Epithelial cell of esophagus (primary cell): Measurements from ENCODE around the gene GGA2.
"Not testable (repeated sequence)": the region's sequence is repeated elsewhere in the genome, so short reads cannot be mapped to it uniquely, and the experiment has no call there.

Source experiments
- DNase-seq: peaks from one replicate; pipeline ENCODE4 v3.0.0; 2010; ENCODE audit warnings: low read depth
- H3K4me3 ChIP-seq: 2 replicates; pipeline ENCODE4 v1.5.1; 2011; ENCODE audit warnings: mild to moderate bottlenecking, low read length, control low read depth
- CTCF ChIP-seq: IDR thresholded peaks from 2 replicates; pipeline ENCODE4 v1.5.1; 2011; ENCODE audit warnings: low read depth, mild to moderate bottlenecking, low read length, control low read depth, inconsistent platforms; ENCODE audit not compliant: insufficient read depth; ENCODE audit errors: missing control alignments

Gene GGA2

GRCh38 chr16:23453338-23454052 lies 56.8 kb downstream of the GGA2 start:
- peak overlapping the region; percentile 96 for H3K4me3 ChIP-seq
- no peak for DNase-seq
- no peak for TF ChIP-seq CTCF

GRCh38 chr16:23452572-23453337 lies 57.5 kb downstream of the GGA2 start, which contains the start of gene COG7:
COG7 (minus strand) TSS chr16:23453189; CDS start chr16:23452994, 195 bp downstream.
- no peak for TF ChIP-seq CTCF
- H3K4me3 ChIP-seq, result peak within 1 kb of the TSS; percentile 96
- DNase-seq, result peak; percentile 90

GRCh38 chr16:23452221-23452571 lies 58.1 kb downstream of the GGA2 start:
- DNase-seq, result no peak
- TF ChIP-seq CTCF, result no peak
- H3K4me3 ChIP-seq, result peak overlapping the region; percentile 96

- no peak for TF ChIP-seq CTCF
- no peak overlapping the region for H3K4me3 ChIP-seq
- DNase-seq, result peak; percentile 23
Measured at GRCh38 chr16:23448392-23448791, 61.9 kb downstream of the GGA2 start.

DNA sequence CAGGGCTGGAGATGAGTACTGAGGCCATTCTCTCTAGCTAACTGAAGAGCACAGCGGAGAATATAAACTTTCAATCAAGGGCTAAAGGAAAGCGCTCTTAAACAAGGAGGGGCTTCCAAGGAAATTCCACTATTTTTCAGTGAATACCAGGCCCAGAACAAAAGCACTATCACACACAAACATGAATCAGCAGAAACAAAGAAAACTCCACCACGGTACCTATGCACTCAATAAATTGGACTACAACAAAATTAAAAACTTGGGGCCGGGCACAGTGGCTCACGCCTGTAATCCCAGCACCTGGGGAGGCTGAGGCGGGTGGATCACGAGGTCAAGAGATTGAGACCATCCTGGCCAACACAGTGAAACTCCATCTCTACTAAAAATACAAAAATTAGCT lies 72.8 kb downstream of the GGA2 start:
- H3K4me3 ChIP-seq, DNase-seq: not testable (repeated sequence)

DNA sequence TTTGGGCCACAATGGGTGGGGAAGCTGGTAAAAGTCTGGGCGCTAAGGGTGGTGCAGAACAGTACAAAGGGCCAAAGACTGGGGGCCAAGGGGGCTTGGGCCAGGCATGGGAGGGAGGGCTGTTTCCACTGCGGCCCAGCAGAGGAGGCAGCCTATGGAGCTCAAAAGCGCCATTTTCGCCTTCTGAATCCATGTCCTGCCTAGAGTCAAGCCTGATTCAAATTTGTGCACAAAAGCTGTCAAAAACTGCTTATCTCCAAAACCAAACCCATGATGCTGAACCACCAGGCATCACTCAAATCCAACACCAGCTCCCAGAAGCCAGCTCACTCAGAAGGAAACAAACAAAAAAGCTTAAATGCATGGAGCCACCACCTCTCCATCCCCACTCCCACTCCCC lies 73.3 kb downstream of the GGA2 start:
- no peak for DNase-seq
- TF ChIP-seq CTCF, result no peak
- no peak overlapping the region for H3K4me3 ChIP-seq

GRCh38 chr16:23435500-23435899 lies 74.8 kb downstream of the GGA2 start:
- no peak overlapping the region for H3K4me3 ChIP-seq
- TF ChIP-seq CTCF, result peak; percentile 83
- DNase-seq, result peak; percentile 62
